HEK293 (cell line): ENCODE measurements around the gene KLK13.

Experiments used
- CTCF ChIA-PET: fragments of 350-600 bp; formaldehyde crosslinking; extraction: SDS; loops from one replicate; lab custom pipeline; 2021; ENCODE audit warnings: antibody characterized with exemption; lab: Yijun Ruan, JAX
- POLR2A ChIA-PET: fragments of 300-600 bp; formaldehyde crosslinking; extraction: SDS; loops from one replicate; lab custom pipeline; 2020; ENCODE audit warnings: antibody characterized with exemption, inconsistent platforms; lab: Yijun Ruan, JAX
- H3K27ac ChIP-seq: fragments of 200-500 bp; sonication (Bioruptor generic); 2 replicates; pipeline ENCODE4 v1.5.1; 2014; ENCODE audit warnings: low read depth, low read length, control low read depth, inconsistent platforms; ENCODE audit errors: extremely low read depth
- H3K36me3 ChIP-seq, 2 experiments: fragments of 200-500 bp in 1 of 2; sonication (Bioruptor generic) in 1 of 2; 1 replicate in 1 of 2; 2 replicates in 1 of 2; pipeline ENCODE4 v1.5.1; 2014 to 2017; ENCODE audit warnings: inconsistent platforms in 2 of 2, low read length in 2 of 2; ENCODE audit not compliant: control insufficient read depth in 2 of 2, insufficient read depth in 1 of 2
- H3K4me1 ChIP-seq: fragments of 200-500 bp; sonication (Bioruptor generic); 2 replicates; pipeline ENCODE4 v1.5.1; 2014; ENCODE audit warnings: mild to moderate bottlenecking, low read length, inconsistent platforms; ENCODE audit not compliant: control insufficient read depth, insufficient read depth
- H3K4me3 ChIP-seq: 2 replicates; pipeline ENCODE4 v1.5.1; 2011; ENCODE audit warnings: low read depth, mild to moderate bottlenecking, control low read depth, low read length, moderate library complexity
- H3K9me3 ChIP-seq: fragments of 200-500 bp; sonication (Bioruptor generic); 2 replicates; pipeline ENCODE4 v1.5.1; 2014; ENCODE audit warnings: low read depth, low read length, inconsistent platforms; ENCODE audit not compliant: control insufficient read depth, insufficient read depth
- BCL11A ChIP-seq: fragments of 450-650 bp; formaldehyde crosslinking; IDR thresholded peaks from 2 replicates; pipeline ENCODE4 v1.5.1; 2016; ENCODE audit warnings: low read depth, missing biosample characterization, missing genetic modification characterization
- EGR2 ChIP-seq: fragments of 450-650 bp; formaldehyde crosslinking; IDR thresholded peaks from 2 replicates; pipeline ENCODE4 v1.5.1; 2016; ENCODE audit warnings: low read depth, missing biosample characterization, missing genetic modification characterization
- GFI1B ChIP-seq: fragments of 450-650 bp; formaldehyde crosslinking; IDR thresholded peaks from 2 replicates; pipeline ENCODE4 v1.5.1; 2016; ENCODE audit warnings: missing biosample characterization, missing genetic modification characterization
- PRDM1 ChIP-seq: fragments of 450-650 bp; formaldehyde crosslinking; IDR thresholded peaks from 2 replicates; pipeline ENCODE4; 2016; ENCODE audit warnings: missing biosample characterization, missing genetic modification characterization
- SP3 ChIP-seq: fragments of 450-650 bp; formaldehyde crosslinking; IDR thresholded peaks from 2 replicates; pipeline ENCODE4 v1.5.1; 2016; ENCODE audit warnings: missing biosample characterization, missing genetic modification characterization
- ZBTB48 ChIP-seq: fragments of 450-650 bp; formaldehyde crosslinking; IDR thresholded peaks from 2 replicates; pipeline ENCODE4 v1.5.1; 2016; ENCODE audit warnings: missing biosample characterization, missing genetic modification characterization
- ZBTB7A ChIP-seq: fragments of 450-650 bp; formaldehyde crosslinking; IDR thresholded peaks from 2 replicates; pipeline ENCODE4 v1.5.1; 2016; ENCODE audit warnings: low read depth, missing biosample characterization, missing genetic modification characterization
- ZNF121 ChIP-seq: fragments of 450-650 bp; formaldehyde crosslinking; IDR thresholded peaks from 2 replicates; pipeline ENCODE4 v1.5.1; 2016; ENCODE audit warnings: missing biosample characterization, missing genetic modification characterization
- ZNF140 ChIP-seq: fragments of 450-650 bp; formaldehyde crosslinking; IDR thresholded peaks from 2 replicates; pipeline ENCODE4 v1.5.1; 2016; ENCODE audit warnings: missing biosample characterization, missing genetic modification characterization
- ZNF221 ChIP-seq: fragments of 450-650 bp; formaldehyde crosslinking; IDR thresholded peaks from 2 replicates; pipeline ENCODE4 v1.5.1; 2017; ENCODE audit warnings: missing biosample characterization, missing genetic modification characterization, borderline replicate concordance
- ZNF248 ChIP-seq: fragments of 450-650 bp; formaldehyde crosslinking; IDR thresholded peaks from 2 replicates; pipeline ENCODE4 v1.5.1; 2017; ENCODE audit warnings: missing biosample characterization, missing genetic modification characterization
- ZNF621 ChIP-seq: fragments of 450-650 bp; formaldehyde crosslinking; IDR thresholded peaks from 2 replicates; pipeline ENCODE4 v1.5.1; 2017; ENCODE audit warnings: missing biosample characterization, missing genetic modification characterization
- ZNF623 ChIP-seq: fragments of 450-650 bp; formaldehyde crosslinking; IDR thresholded peaks from 2 replicates; pipeline ENCODE4 v1.5.1; 2016; ENCODE audit warnings: missing biosample characterization, missing genetic modification characterization
- ZNF639 ChIP-seq: fragments of 450-650 bp; formaldehyde crosslinking; IDR thresholded peaks from 2 replicates; pipeline ENCODE4 v1.5.1; 2016; ENCODE audit warnings: missing biosample characterization, missing genetic modification characterization
- ZNF76 ChIP-seq: fragments of 450-650 bp; formaldehyde crosslinking; IDR thresholded peaks from 2 replicates; pipeline ENCODE4; 2016; ENCODE audit warnings: low read depth, missing biosample characterization, missing genetic modification characterization, borderline replicate concordance
- ZSCAN18 ChIP-seq: fragments of 450-650 bp; formaldehyde crosslinking; IDR thresholded peaks from 2 replicates; pipeline ENCODE4 v1.5.1; 2016; ENCODE audit warnings: missing biosample characterization, missing genetic modification characterization
- TF ChIP-seq, protein P1 (sequence below): fragments of 450-650 bp; formaldehyde crosslinking; IDR thresholded peaks from 2 replicates; pipeline ENCODE4 v1.5.1; 2016; ENCODE audit warnings: missing biosample characterization, missing genetic modification characterization
- TF ChIP-seq, protein P2 (sequence below): fragments of 450-650 bp; formaldehyde crosslinking; IDR thresholded peaks from 2 replicates; pipeline ENCODE4 v1.5.1; 2016; ENCODE audit warnings: missing biosample characterization, missing genetic modification characterization
- TF ChIP-seq, protein P3 (sequence below): fragments of 450-650 bp; formaldehyde crosslinking; IDR thresholded peaks from 2 replicates; pipeline ENCODE4 v1.5.1; 2016; ENCODE audit warnings: missing biosample characterization, missing genetic modification characterization

The KLK13 gene

DNA sequence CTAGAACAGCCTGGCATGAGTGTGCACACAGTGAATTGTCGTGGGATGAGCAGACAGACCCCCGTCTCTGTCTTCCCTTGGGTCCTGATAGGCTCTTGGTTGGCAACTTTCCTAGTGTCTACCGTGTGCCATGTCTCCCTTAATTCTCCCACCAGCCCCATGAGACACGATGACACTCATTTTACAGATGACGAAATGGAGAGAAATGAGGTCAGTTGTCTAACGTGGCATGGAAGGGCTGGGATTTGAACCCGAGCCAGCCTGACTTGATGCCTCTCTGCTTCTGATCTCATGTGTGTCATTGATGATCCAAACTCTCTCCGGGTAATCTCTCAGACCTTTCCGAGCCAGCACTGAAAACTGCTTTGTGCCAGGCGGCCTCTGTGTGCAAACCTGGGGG lies 26.2 kb upstream of the KLK13 start:
- POLR2A ChIA-PET, result no interaction called here
- Histone ChIP-seq H3K36me3 (no peaks in the 10 kb centered on the region; a peak in 1 of 3 replicates), H3K4me1 (peaks cover 15% of the 10 kb centered on the region), H3K4me3 (no peak overlapping the region), H3K9me3 (no peaks in the 10 kb centered on the region), H3K27ac (no peak overlapping the region)
- TF ChIP-seq, protein P1, sequence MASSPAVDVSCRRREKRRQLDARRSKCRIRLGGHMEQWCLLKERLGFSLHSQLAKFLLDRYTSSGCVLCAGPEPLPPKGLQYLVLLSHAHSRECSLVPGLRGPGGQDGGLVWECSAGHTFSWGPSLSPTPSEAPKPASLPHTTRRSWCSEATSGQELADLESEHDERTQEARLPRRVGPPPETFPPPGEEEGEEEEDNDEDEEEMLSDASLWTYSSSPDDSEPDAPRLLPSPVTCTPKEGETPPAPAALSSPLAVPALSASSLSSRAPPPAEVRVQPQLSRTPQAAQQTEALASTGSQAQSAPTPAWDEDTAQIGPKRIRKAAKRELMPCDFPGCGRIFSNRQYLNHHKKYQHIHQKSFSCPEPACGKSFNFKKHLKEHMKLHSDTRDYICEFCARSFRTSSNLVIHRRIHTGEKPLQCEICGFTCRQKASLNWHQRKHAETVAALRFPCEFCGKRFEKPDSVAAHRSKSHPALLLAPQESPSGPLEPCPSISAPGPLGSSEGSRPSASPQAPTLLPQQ, result 0 out of 2 replicates have a peak, but pooled peaks have one; percentile 13
- TF ChIP-seq GFI1B (tag by site-specific recombination), result no peak
- CTCF ChIA-PET, result interaction anchor here (1.5 to 7.0 kb wide), 2 partner anchors 71 to 72 kb away, joined by 4 to 177 read pairs; partner anchors contain the start of gene KLK10

- CTCF ChIA-PET, result interaction anchor here (0.6 to 1.5 kb wide), 2 partner anchors 70 to 476 kb away, joined by 4 to 5 read pairs; no protein-coding TSS in a partner anchor
- H3K36me3 ChIP-seq, result no peaks in the 10 kb centered on the region; a peak in 1 of 3 replicates
- H3K4me3 ChIP-seq, result no peak overlapping the region
- no peaks in the 10 kb centered on the region for H3K9me3 ChIP-seq
- H3K4me1 ChIP-seq, result peaks cover 15% of the 10 kb centered on the region
- no peak for TF ChIP-seq BCL11A (tag by site-specific recombination)
- TF ChIP-seq EGR2, result peak; percentile 63
- TF ChIP-seq, all 188 proteins: peak for 1
- no peak overlapping the region for H3K27ac ChIP-seq
- POLR2A ChIA-PET, result no interaction called here
Measured at GRCh38 chr19:51090471-51090870, 25.6 kb upstream of the KLK13 start.

- Histone ChIP-seq H3K27ac (no peak overlapping the region), H3K9me3 (no peaks in the 10 kb centered on the region), H3K4me3 (no peak overlapping the region), H3K4me1 (peaks cover 15% of the 10 kb centered on the region), H3K36me3 (no peaks in the 10 kb centered on the region; a peak in 1 of 3 replicates)
- TF ChIP-seq PRDM1 (tag by site-specific recombination) (no peak), ZBTB7A (tag by site-specific recombination) (no peak), ZNF623 (tag by site-specific recombination) (no peak), ZBTB48 (tag by site-specific recombination) (no peak), ZSCAN18 (no peak), ZNF621 (tag by site-specific recombination) (no peak), ZNF121 (tag by site-specific recombination) (no peak), ZNF248 (no peak), ZNF140 (no peak), ZNF221 (tag by site-specific recombination) (no peak), ZNF639 (tag by site-specific recombination) (no peak), ZNF76 (tag by site-specific recombination) (no peak), SP3 (tag by site-specific recombination) (no peak)
- TF ChIP-seq, protein P2, sequence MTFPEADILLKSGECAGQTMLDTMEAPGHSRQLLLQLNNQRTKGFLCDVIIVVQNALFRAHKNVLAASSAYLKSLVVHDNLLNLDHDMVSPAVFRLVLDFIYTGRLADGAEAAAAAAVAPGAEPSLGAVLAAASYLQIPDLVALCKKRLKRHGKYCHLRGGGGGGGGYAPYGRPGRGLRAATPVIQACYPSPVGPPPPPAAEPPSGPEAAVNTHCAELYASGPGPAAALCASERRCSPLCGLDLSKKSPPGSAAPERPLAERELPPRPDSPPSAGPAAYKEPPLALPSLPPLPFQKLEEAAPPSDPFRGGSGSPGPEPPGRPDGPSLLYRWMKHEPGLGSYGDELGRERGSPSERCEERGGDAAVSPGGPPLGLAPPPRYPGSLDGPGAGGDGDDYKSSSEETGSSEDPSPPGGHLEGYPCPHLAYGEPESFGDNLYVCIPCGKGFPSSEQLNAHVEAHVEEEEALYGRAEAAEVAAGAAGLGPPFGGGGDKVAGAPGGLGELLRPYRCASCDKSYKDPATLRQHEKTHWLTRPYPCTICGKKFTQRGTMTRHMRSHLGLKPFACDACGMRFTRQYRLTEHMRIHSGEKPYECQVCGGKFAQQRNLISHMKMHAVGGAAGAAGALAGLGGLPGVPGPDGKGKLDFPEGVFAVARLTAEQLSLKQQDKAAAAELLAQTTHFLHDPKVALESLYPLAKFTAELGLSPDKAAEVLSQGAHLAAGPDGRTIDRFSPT (tag by site-specific recombination), result no peak
- TF ChIP-seq, protein P3, sequence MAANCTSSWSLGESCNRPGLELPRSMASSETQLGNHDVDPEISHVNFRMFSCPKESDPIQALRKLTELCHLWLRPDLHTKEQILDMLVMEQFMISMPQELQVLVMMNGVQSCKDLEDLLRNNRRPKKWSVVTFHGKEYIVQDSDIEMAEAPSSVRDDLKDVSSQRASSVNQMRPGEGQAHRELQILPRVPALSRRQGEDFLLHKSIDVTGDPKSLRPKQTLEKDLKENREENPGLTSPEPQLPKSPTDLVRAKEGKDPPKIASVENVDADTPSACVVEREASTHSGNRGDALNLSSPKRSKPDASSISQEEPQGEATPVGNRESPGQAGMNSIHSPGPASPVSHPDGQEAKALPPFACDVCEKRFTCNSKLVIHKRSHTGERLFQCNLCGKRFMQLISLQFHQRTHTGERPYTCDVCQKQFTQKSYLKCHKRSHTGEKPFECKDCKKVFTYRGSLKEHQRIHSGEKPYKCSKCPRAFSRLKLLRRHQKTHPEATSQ (tag by site-specific recombination), result no peak
- ChIA-PET CTCF (interaction anchor here (0.6 to 1.5 kb wide), 2 partner anchors 69 to 475 kb away, joined by 4 to 5 read pairs; no protein-coding TSS in a partner anchor), POLR2A (no interaction called here)
Measured at GRCh38 chr19:51089786-51090185, 24.9 kb upstream of the KLK13 start.
